Uterus (tissue), 4 donors: Measurements from ENCODE around the gene POLRMT. TPM values are rescaled to one million over a fixed set of nuclear protein-coding genes. Genes with fewer than 3 reads are reported as not detected.

ENCODE experiments used
- DNase-seq, 2 donors: peaks; one replicate each; pipeline ENCODE4 v3.0.0-alpha.2; 2019 to 2020
- H3K27ac ChIP-seq, 2 donors: fragments of 200-600 bp; sonication (generic); 1 replicate in 1 of 2; 2 replicates in 1 of 2; pipeline ENCODE4 v1.5.1; 2016 to 2018
- H3K27me3 ChIP-seq, 2 donors: fragments of 200-600 bp; sonication (generic); one replicate each; pipeline ENCODE4 v1.5.1; 2018 to 2019; ENCODE audit warnings: control low read depth in 1 of 2
- H3K36me3 ChIP-seq, 2 donors: fragments of 200-600 bp; sonication (generic); one replicate each; pipeline ENCODE4 v1.5.1; 2019; ENCODE audit warnings: control low read depth in 1 of 2
- H3K4me1 ChIP-seq, 2 donors: fragments of 200-600 bp; sonication (generic); one replicate each; pipeline ENCODE4 v1.5.1; 2018 to 2019; ENCODE audit warnings: control low read depth in 1 of 2
- H3K4me3 ChIP-seq, 2 donors: fragments of 200-600 bp; sonication (generic); 1 replicate in 1 of 2; 2 replicates in 1 of 2; pipeline ENCODE4 v1.5.1; 2018 to 2019; ENCODE audit warnings: mild to moderate bottlenecking in 1 of 2
- H3K9me3 ChIP-seq, 2 donors: fragments of 200-600 bp; sonication (generic); one replicate each; pipeline ENCODE4 v1.5.1; 2019; ENCODE audit warnings: control low read depth in 1 of 2
- CTCF ChIP-seq, 4 experiments: fragments of 200-600 bp in 2 of 4; fragments of 450-650 bp in 2 of 4; sonication (generic) in 2 of 4; IDR thresholded peaks; one replicate each; pipeline ENCODE4 v1.5.1; 2016 to 2019; ENCODE audit warnings: antibody characterized with exemption in 4 of 4, mild to moderate bottlenecking in 2 of 4, moderate library complexity in 1 of 4
- POLR2A ChIP-seq, 2 donors: fragments of 450-650 bp; IDR thresholded peaks; one replicate each; pipeline ENCODE4 v1.6.1; 2016; ENCODE audit warnings: antibody characterized with exemption in 2 of 2, mild to moderate bottlenecking in 1 of 2, moderate library complexity in 1 of 2
- intact Hi-C: fragments of 100-400 bp; cut with DNase I; formaldehyde crosslinking; loops from one replicate; pipeline ENCODE4 v1.15.1; 2023; ENCODE audit warnings: low total_unique reads
- total RNA-seq, 4 donors: library from RNA; depleted of rRNA in 3 of 4; stranded (reverse); fragments of >200 nt in 3 of 4; gene quantifications; one replicate each; pipeline versions ENCODE4 v1.1.0 to v1.2.4, GENCODE V29; 2014 to 2023
- donor health status: DM: yes; HTN: yes; CAD: no.

POLRMT gene
- total RNA-seq, 4 donors from 2014 or later = 10.5 to 42.0 (median 24.1) TPM

GRCh38 chr19:571566-571974 lies 61.8 kb downstream of the POLRMT start:
- no peaks in the 10 kb centered on the region for H3K36me3 ChIP-seq
- peaks cover 0 to 25% of the 10 kb centered on the region in 2 donors for H3K4me1 ChIP-seq
- peak overlapping the region; percentile 83 to 87 for H3K27ac ChIP-seq
- no peak for DNase-seq
- H3K9me3 ChIP-seq = no peaks in the 10 kb centered on the region
- TF ChIP-seq POLR2A (IDR thresholded peaks at IDR 0.05) (no peak), CTCF (IDR thresholded peaks at IDR 0.05) (no peak)
- intact Hi-C loops = no loop called here
- peak overlapping the region; percentile 46 to 48 for H3K4me3 ChIP-seq
- no peaks in the 10 kb centered on the region for H3K27me3 ChIP-seq

- Histone ChIP-seq H3K4me1 (peaks cover 0 to 23% of the 10 kb centered on the region in 2 donors), H3K27ac (peak overlapping the region; percentile 83 to 87), H3K9me3 (no peaks in the 10 kb centered on the region), H3K36me3 (no peaks in the 10 kb centered on the region), H3K27me3 (no peaks in the 10 kb centered on the region), H3K4me3 (peak overlapping the region; percentile 46 to 48)
- TF ChIP-seq CTCF (IDR thresholded peaks at IDR 0.05) = no peak
- TF ChIP-seq POLR2A (IDR thresholded peaks at IDR 0.05) = no peak
- DNase-seq = peak in 1 of 2 donors; percentile 37
- intact Hi-C loops = no loop called here
Measured at GRCh38 chr19:570937-571565, 62.3 kb downstream of the POLRMT start.

GRCh38 chr19:570251-570686 lies 63.1 kb downstream of the POLRMT start:
- intact Hi-C loops = no loop called here
- no peaks in the 10 kb centered on the region for H3K27me3 ChIP-seq
- H3K4me3 ChIP-seq = no peak overlapping the region
- no peak for TF ChIP-seq POLR2A (IDR thresholded peaks at IDR 0.05)
- peaks cover 0 to 20% of the 10 kb centered on the region in 2 donors for H3K4me1 ChIP-seq
- H3K36me3 ChIP-seq = no peaks in the 10 kb centered on the region
- no peaks in the 10 kb centered on the region for H3K9me3 ChIP-seq
- no peak overlapping the region for H3K27ac ChIP-seq
- DNase-seq = no peak

GRCh38 chr19:567296-567900 lies 65.9 kb downstream of the POLRMT start:
- Histone ChIP-seq H3K9me3 (no peaks in the 10 kb centered on the region), H3K27ac (peak overlapping the region; percentile 77 to 90), H3K4me1 (peaks cover 0 to 4% of the 10 kb centered on the region in 2 donors), H3K36me3 (no peaks in the 10 kb centered on the region), H3K27me3 (no peaks in the 10 kb centered on the region), H3K4me3 (peak overlapping the region; percentile 14 to 27)
- no peak for DNase-seq
- intact Hi-C loops = no loop called here
- TF ChIP-seq POLR2A (IDR thresholded peaks at IDR 0.05) = no peak
- TF ChIP-seq CTCF (IDR thresholded peaks at IDR 0.05) = no peak

Other genes starting within 250 kb of the POLRMT start
- 1 to 10 TPM in 2 of 4 donors, not detected in 2; 2.4 to 2.5 TPM for gene C2CD4C, start 224.4 kb downstream of the POLRMT start, total RNA-seq
- 10 to 100 TPM in 2 of 4 donors, 1 to 10 TPM in 2; 2.9 to 43.6 (median 8.4) TPM for gene SHC2, start 172.5 kb downstream of the POLRMT start, total RNA-seq
- 1 to 10 TPM in 1 of 4 donors, under 1 TPM in 1, not detected in 2; 0.34 to 2.7 TPM for gene MADCAM1, start 137.1 kb downstream of the POLRMT start, total RNA-seq
- 10 to 100 TPM; 12.6 to 37.5 (median 29.9) TPM for gene TPGS1, start 126.0 kb downstream of the POLRMT start, total RNA-seq
- gene CDC34, start 101.8 kb downstream of the POLRMT start, total RNA-seq = 100 to 1,000 TPM in 2 of 4 donors, 10 to 100 TPM in 2; 44.4 to 459 (median 101) TPM
- gene GZMM, start 89.5 kb downstream of the POLRMT start, total RNA-seq = 1 to 10 TPM in 1 of 4 donors, under 1 TPM in 1, not detected in 2; 0.62 to 1.6 TPM
- 100 to 1,000 TPM; 211 to 305 (median 280) TPM for gene BSG, start 60.9 kb downstream of the POLRMT start, total RNA-seq
- gene HCN2, start 43.7 kb downstream of the POLRMT start, total RNA-seq = under 1 TPM in 1 of 4 donors, not detected in 3; 0.83 TPM
- gene FGF22, start 6.3 kb upstream of the POLRMT start, total RNA-seq = 1 to 10 TPM in 1 of 4 donors, not detected in 3; 1.4 TPM
- 10 to 100 TPM in 3 of 4 donors, 1 to 10 TPM in 1; 9.5 to 44.3 (median 18.2) TPM for gene RNF126, start 29.7 kb upstream of the POLRMT start, total RNA-seq
- 10 to 100 TPM; 25.3 to 71.7 (median 37.3) TPM for gene FSTL3, start 42.9 kb upstream of the POLRMT start, total RNA-seq
- not detected for gene PRSS57, start 61.9 kb upstream of the POLRMT start, total RNA-seq
- 10 to 100 TPM; 12.6 to 91.0 (median 42.2) TPM for gene PALM, start 75.4 kb upstream of the POLRMT start, total RNA-seq
- 1 to 10 TPM in 1 of 4 donors, under 1 TPM in 3; 0.26 to 5.5 (median 0.39) TPM for gene MISP, start 117.6 kb upstream of the POLRMT start, total RNA-seq
- 100 to 1,000 TPM in 2 of 4 donors, 10 to 100 TPM in 2; 45.0 to 278 (median 106) TPM for gene PTBP1, start 163.9 kb upstream of the POLRMT start, total RNA-seq
- 1 to 10 TPM in 1 of 4 donors, not detected in 3; 3.4 TPM for gene PLPPR3, start 188.4 kb upstream of the POLRMT start, total RNA-seq
- gene AZU1, start 194.3 kb upstream of the POLRMT start, total RNA-seq = 1 to 10 TPM in 1 of 4 donors, under 1 TPM in 1, not detected in 2; 0.85 to 2.6 TPM
- 1 to 10 TPM in 1 of 4 donors, not detected in 3; 2.9 TPM for gene PRTN3, start 207.5 kb upstream of the POLRMT start, total RNA-seq
- 1 to 10 TPM in 1 of 4 donors, not detected in 3; 3.4 TPM for gene ELANE, start 218.8 kb upstream of the POLRMT start, total RNA-seq
- gene CFD, start 226.1 kb upstream of the POLRMT start, total RNA-seq = 100 to 1,000 TPM in 1 of 4 donors, 10 to 100 TPM in 1, 1 to 10 TPM in 2; 3.2 to 233 (median 50.2) TPM